WI38 (cell line): ENCODE measurements around the gene STX2.

Experiments used
- H3K4me3 ChIP-seq: 2 replicates; pipeline ENCODE4 v1.5.1; 2011; ENCODE audit warnings: low read depth, mild to moderate bottlenecking, control low read depth, low read length
- TF ChIP-seq, protein P1 (sequence below): IDR thresholded peaks from 2 replicates; pipeline ENCODE4 v1.5.1; 2012; ENCODE audit warnings: low read depth, mild to moderate bottlenecking, control low read depth, low read length

Gene STX2

DNA sequence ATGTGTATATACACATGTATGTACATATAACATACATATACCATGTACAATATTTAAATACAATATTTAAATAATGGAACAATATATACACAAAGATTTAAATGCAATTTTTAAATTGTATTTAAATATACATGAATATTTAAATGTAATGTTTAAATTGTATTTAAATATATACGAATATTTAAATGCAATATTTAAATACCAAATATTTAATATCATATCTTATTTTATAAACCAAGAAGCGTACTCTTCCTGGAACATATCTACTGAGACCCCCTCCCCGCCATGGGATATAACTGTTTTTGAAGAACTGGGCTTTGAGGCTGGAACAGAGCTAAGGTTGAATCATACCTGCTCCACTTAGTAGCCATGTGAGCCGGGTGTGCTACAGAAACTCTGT lies 93.1 kb downstream of the STX2 start:
- no peak overlapping the region for H3K4me3 ChIP-seq
- TF ChIP-seq, protein P1, sequence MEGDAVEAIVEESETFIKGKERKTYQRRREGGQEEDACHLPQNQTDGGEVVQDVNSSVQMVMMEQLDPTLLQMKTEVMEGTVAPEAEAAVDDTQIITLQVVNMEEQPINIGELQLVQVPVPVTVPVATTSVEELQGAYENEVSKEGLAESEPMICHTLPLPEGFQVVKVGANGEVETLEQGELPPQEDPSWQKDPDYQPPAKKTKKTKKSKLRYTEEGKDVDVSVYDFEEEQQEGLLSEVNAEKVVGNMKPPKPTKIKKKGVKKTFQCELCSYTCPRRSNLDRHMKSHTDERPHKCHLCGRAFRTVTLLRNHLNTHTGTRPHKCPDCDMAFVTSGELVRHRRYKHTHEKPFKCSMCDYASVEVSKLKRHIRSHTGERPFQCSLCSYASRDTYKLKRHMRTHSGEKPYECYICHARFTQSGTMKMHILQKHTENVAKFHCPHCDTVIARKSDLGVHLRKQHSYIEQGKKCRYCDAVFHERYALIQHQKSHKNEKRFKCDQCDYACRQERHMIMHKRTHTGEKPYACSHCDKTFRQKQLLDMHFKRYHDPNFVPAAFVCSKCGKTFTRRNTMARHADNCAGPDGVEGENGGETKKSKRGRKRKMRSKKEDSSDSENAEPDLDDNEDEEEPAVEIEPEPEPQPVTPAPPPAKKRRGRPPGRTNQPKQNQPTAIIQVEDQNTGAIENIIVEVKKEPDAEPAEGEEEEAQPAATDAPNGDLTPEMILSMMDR: no peak

DNA sequence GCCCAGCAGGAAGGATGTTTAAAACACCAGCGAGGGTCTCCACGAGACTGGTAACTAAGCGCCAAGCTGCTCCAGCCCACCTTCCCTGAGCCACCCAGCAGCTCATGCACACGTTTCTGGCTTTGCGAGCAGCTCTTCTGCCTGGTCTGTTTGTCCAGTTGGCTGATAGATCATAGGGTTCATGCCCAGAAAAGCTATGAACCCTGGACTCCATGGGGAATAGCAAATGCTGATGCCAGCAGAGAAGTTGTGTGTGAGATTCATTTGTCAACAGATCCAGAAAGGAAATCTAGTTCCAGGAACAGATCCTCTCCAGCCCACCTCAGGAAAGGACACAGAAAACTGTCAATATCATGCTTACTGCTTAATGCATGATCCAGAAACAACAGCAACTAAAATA lies 94.8 kb downstream of the STX2 start:
- TF ChIP-seq, protein P1: no peak
- no peak overlapping the region for H3K4me3 ChIP-seq

DNA sequence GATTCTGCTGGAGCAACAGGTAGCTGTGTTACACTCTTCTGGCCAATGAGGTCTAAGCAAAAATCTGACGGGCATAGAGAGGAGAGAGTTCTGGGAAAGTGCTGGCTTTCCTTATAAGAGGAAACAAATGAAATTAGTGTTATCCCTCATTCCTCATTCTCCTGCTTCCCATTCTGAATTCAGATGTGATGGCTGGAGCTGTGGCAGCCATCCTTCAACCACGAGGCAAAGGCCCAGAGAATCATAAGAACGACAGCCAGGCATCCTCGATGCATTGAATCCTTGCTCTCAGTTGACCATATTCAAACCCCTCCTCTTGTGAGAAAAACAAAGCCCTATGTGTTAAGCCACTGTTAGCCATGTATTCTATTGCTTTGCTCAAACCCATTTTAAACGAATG lies 95.4 kb downstream of the STX2 start:
- H3K4me3 ChIP-seq: no peak overlapping the region
- TF ChIP-seq, protein P1: no peak

DNA sequence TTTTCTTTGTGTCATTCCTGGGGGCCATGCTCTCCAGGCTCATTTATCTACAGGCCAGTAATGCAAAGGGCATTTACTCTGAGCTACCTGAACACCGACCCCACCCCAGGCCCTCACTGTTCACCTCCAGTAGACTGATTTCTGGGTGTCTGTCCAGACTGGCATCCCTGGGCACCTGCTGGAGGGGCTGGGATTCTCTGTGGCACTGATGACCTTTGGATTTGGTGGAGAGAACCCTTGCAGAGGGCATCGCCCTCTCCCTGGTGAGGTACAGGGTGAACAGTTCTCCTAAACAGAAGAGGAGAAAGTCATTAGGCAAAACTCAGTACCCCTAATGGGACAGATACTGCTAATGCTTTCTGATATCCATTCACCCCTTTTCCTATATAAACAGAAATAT lies 95.9 kb downstream of the STX2 start:
- TF ChIP-seq, protein P1: no peak
- no peak overlapping the region for H3K4me3 ChIP-seq

DNA sequence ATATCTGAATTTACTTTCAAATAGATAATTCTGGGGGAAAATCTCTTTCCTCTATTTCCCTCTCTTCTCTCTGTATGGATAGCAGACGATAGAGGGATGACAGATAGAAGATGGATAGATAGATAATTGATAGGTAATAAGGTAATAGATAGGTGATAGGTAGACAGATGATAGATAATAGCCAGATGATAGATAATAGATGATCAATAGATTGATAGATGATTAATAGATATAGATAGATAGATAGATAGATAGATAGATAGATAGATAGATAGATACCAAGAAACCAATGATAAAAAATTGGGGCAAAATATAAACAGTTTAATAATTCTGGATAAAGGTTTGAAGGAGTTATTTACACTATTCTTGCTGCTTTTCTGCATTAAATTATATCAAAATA lies 96.3 kb downstream of the STX2 start:
- H3K4me3 ChIP-seq: no peak overlapping the region
- TF ChIP-seq, protein P1: no peak

DNA sequence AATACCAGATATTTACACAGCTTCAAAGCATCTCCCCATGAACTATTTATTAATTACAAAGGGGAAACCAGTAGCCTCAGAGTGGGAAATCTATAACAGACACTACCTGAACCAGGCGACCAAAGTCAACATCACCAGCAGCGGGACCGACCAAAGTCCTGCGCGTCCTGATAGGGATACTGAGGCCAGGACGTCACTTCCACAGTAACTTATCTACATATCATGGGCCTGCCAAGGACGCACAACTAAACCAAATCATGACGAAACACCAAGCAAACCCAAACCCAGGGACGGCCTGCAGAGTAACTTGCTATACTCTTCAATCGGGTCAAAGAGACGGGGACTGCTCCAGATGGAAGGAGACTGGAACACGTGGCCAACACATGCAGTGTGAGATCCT lies 96.9 kb downstream of the STX2 start:
- TF ChIP-seq, protein P1: no peak
- no peak overlapping the region for H3K4me3 ChIP-seq
